OCI-LY3 (cell line): ENCODE measurements around the gene SRCIN1.

Experiments used
- CTCF ChIP-seq: fragments of 200-600, 300-600 bp; sonication (generic); IDR thresholded peaks from 2 replicates; pipeline ENCODE4 v1.5.1; 2014; ENCODE audit warnings: antibody characterized with exemption, low read length, low read depth
- EZH2phosphoT487 ChIP-seq: fragments of 200-600 bp; shearing (Covaris generic); IDR thresholded peaks from 2 replicates; pipeline ENCODE4 v1.6.1; 2018; ENCODE audit warnings: antibody characterized with exemption, mixed run types, low read depth

GRCh38 chr17:38617967-38618760 is 12.4 kb upstream of the SRCIN1 start:
- no peak for TF ChIP-seq CTCF
- TF ChIP-seq EZH2phosphoT487 = no peak
